ENCODE results near the gene BAIAP2L1.
"Not testable (repeated sequence)": the region's sequence is repeated elsewhere in the genome, so short reads cannot be mapped to it uniquely, and the experiment has no call there.

DNA sequence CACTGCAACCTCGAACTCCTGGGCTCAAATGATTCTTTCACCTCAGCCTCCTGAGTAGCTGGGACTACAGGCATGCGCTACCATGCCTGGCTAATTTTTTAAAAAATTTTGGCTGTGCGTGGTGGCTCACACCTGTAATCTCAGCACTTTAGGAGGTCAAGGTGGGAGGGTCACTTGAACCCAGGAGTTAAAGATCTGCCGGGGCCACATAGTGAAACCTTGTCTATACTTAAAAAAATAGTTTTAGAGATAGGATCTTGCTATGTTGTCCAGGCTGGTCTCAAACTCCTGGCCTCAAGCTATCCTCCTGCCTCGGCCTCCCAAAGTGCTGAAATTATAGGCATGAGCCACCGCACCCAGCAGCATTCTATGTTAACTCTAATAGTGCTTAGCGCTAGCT lies 7.3 kb upstream of the BAIAP2L1 start:
- TF ChIP-seq, protein P1, sequence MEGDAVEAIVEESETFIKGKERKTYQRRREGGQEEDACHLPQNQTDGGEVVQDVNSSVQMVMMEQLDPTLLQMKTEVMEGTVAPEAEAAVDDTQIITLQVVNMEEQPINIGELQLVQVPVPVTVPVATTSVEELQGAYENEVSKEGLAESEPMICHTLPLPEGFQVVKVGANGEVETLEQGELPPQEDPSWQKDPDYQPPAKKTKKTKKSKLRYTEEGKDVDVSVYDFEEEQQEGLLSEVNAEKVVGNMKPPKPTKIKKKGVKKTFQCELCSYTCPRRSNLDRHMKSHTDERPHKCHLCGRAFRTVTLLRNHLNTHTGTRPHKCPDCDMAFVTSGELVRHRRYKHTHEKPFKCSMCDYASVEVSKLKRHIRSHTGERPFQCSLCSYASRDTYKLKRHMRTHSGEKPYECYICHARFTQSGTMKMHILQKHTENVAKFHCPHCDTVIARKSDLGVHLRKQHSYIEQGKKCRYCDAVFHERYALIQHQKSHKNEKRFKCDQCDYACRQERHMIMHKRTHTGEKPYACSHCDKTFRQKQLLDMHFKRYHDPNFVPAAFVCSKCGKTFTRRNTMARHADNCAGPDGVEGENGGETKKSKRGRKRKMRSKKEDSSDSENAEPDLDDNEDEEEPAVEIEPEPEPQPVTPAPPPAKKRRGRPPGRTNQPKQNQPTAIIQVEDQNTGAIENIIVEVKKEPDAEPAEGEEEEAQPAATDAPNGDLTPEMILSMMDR (IDR thresholded peaks at IDR 0.05), result not testable (repeated sequence)
- not testable (repeated sequence) for TF ChIP-seq POLR2AphosphoS5 (IDR thresholded peaks at IDR 0.05; ENCODE audit: low read depth, low read length)

All from Panc1 (cell line).